ENCODE measurements around the gene APOBEC2. TPM values are rescaled to one million over a fixed set of nuclear protein-coding genes. Genes with fewer than 3 reads are reported as not detected.

Gene APOBEC2
- total RNA-seq, 1 donor from 2014 or later = 664 TPM

- Histone ChIP-seq H3K27me3 (ENCODE audit: control insufficient read depth in 3 of 3, insufficient read depth in 3 of 3, low read length in 3 of 3) (no peaks in the 10 kb centered on the region), H3K9ac (ENCODE audit: low read depth in 1 of 3, low read length in 3 of 3) (no peak overlapping the region), H3K9me3 (ENCODE audit: control insufficient read depth in 3 of 3, low read length in 3 of 3) (no peaks in the 10 kb centered on the region), H3K27ac (ENCODE audit: low read depth, low read length) (no peak overlapping the region), H3K4me3 (ENCODE audit: low read length in 3 of 3) (no peak overlapping the region), H3K36me3 (ENCODE audit: control insufficient read depth in 3 of 3, insufficient read depth in 3 of 3, low read length in 3 of 3) (peaks cover 3 to 24% (median 16%) of the 10 kb centered on the region in 3 donors), H3K4me1 (ENCODE audit: control insufficient read depth in 3 of 3, insufficient read depth in 3 of 3, low read length in 3 of 3) (peaks cover 5 to 14% (median 10%) of the 10 kb centered on the region in 3 donors)
Measured at GRCh38 chr6:41077536-41077935, 24.5 kb downstream of the APOBEC2 start.

GRCh38 chr6:41078101-41078500 lies 25.1 kb downstream of the APOBEC2 start:
- Histone ChIP-seq H3K36me3 (ENCODE audit: control insufficient read depth in 3 of 3, insufficient read depth in 3 of 3, low read length in 3 of 3) (peaks cover 3 to 26% (median 16%) of the 10 kb centered on the region in 3 donors), H3K27ac (ENCODE audit: low read depth, low read length) (no peak overlapping the region)

GRCh38 chr6:41079080-41079479 lies 26.1 kb downstream of the APOBEC2 start:
- H3K4me3 ChIP-seq (ENCODE audit: low read length in 3 of 3) = no peak overlapping the region
- H3K27ac ChIP-seq (ENCODE audit: low read depth, low read length) = no peak overlapping the region
- H3K36me3 ChIP-seq (ENCODE audit: control insufficient read depth in 3 of 3, insufficient read depth in 3 of 3, low read length in 3 of 3) = peaks cover 3 to 34% (median 16%) of the 10 kb centered on the region in 3 donors
- no peaks in the 10 kb centered on the region for H3K9me3 ChIP-seq (ENCODE audit: control insufficient read depth in 3 of 3, low read length in 3 of 3)
- H3K4me1 ChIP-seq (ENCODE audit: control insufficient read depth in 3 of 3, insufficient read depth in 3 of 3, low read length in 3 of 3) = peaks cover 4 to 12% (median 10%) of the 10 kb centered on the region in 3 donors
- H3K27me3 ChIP-seq (ENCODE audit: control insufficient read depth in 3 of 3, insufficient read depth in 3 of 3, low read length in 3 of 3) = no peaks in the 10 kb centered on the region
- H3K9ac ChIP-seq (ENCODE audit: low read depth in 1 of 3, low read length in 3 of 3) = no peak overlapping the region

More at GRCh38 chr6:41078101-41078500, 25.1 kb downstream of the APOBEC2 start:
- Histone ChIP-seq H3K4me1 (ENCODE audit: control insufficient read depth in 3 of 3, insufficient read depth in 3 of 3, low read length in 3 of 3) (peaks cover 5 to 14% (median 10%) of the 10 kb centered on the region in 3 donors), H3K9ac (ENCODE audit: low read depth in 1 of 3, low read length in 3 of 3) (no peak overlapping the region), H3K27me3 (ENCODE audit: control insufficient read depth in 3 of 3, insufficient read depth in 3 of 3, low read length in 3 of 3) (no peaks in the 10 kb centered on the region), H3K9me3 (ENCODE audit: control insufficient read depth in 3 of 3, low read length in 3 of 3) (no peaks in the 10 kb centered on the region), H3K4me3 (ENCODE audit: low read length in 3 of 3) (no peak overlapping the region)

- Histone ChIP-seq H3K36me3 (ENCODE audit: control insufficient read depth in 3 of 3, insufficient read depth in 3 of 3, low read length in 3 of 3) (peaks cover 8 to 45% (median 25%) of the 10 kb centered on the region in 3 donors), H3K27me3 (ENCODE audit: control insufficient read depth in 3 of 3, insufficient read depth in 3 of 3, low read length in 3 of 3) (no peaks in the 10 kb centered on the region), H3K9me3 (ENCODE audit: control insufficient read depth in 3 of 3, low read length in 3 of 3) (no peaks in the 10 kb centered on the region), H3K9ac (ENCODE audit: low read depth in 1 of 3, low read length in 3 of 3) (no peak overlapping the region), H3K4me1 (ENCODE audit: control insufficient read depth in 3 of 3, insufficient read depth in 3 of 3, low read length in 3 of 3) (no peaks in the 10 kb centered on the region), H3K4me3 (ENCODE audit: low read length in 3 of 3) (no peak overlapping the region), H3K27ac (ENCODE audit: low read depth, low read length) (no peak overlapping the region)
Measured at GRCh38 chr6:41080621-41081020, 27.6 kb downstream of the APOBEC2 start.

GRCh38 chr6:41083072-41083471 lies 30.1 kb downstream of the APOBEC2 start:
- Histone ChIP-seq H3K4me3 (ENCODE audit: low read length in 3 of 3) (no peak overlapping the region), H3K36me3 (ENCODE audit: control insufficient read depth in 3 of 3, insufficient read depth in 3 of 3, low read length in 3 of 3) (peaks cover 8 to 51% (median 29%) of the 10 kb centered on the region in 3 donors), H3K9ac (ENCODE audit: low read depth in 1 of 3, low read length in 3 of 3) (no peak overlapping the region), H3K4me1 (ENCODE audit: control insufficient read depth in 3 of 3, insufficient read depth in 3 of 3, low read length in 3 of 3) (no peaks in the 10 kb centered on the region), H3K27ac (ENCODE audit: low read depth, low read length) (no peak overlapping the region), H3K27me3 (ENCODE audit: control insufficient read depth in 3 of 3, insufficient read depth in 3 of 3, low read length in 3 of 3) (no peaks in the 10 kb centered on the region), H3K9me3 (ENCODE audit: control insufficient read depth in 3 of 3, low read length in 3 of 3) (no peaks in the 10 kb centered on the region)

GRCh38 chr6:41085182-41085581 lies 32.2 kb downstream of the APOBEC2 start:
- Histone ChIP-seq H3K9me3 (ENCODE audit: control insufficient read depth in 3 of 3, low read length in 3 of 3) (no peaks in the 10 kb centered on the region), H3K4me1 (ENCODE audit: control insufficient read depth in 3 of 3, insufficient read depth in 3 of 3, low read length in 3 of 3) (no peaks in the 10 kb centered on the region), H3K4me3 (ENCODE audit: low read length in 3 of 3) (no peak overlapping the region), H3K9ac (ENCODE audit: low read depth in 1 of 3, low read length in 3 of 3) (no peak overlapping the region), H3K36me3 (ENCODE audit: control insufficient read depth in 3 of 3, insufficient read depth in 3 of 3, low read length in 3 of 3) (peaks cover 17 to 47% (median 40%) of the 10 kb centered on the region in 3 donors), H3K27ac (ENCODE audit: low read depth, low read length) (no peak overlapping the region), H3K27me3 (ENCODE audit: control insufficient read depth in 3 of 3, insufficient read depth in 3 of 3, low read length in 3 of 3) (no peaks in the 10 kb centered on the region)

- Histone ChIP-seq H3K27me3 (ENCODE audit: control insufficient read depth in 3 of 3, insufficient read depth in 3 of 3, low read length in 3 of 3) (no peaks in the 10 kb centered on the region), H3K4me1 (ENCODE audit: control insufficient read depth in 3 of 3, insufficient read depth in 3 of 3, low read length in 3 of 3) (no peaks in the 10 kb centered on the region), H3K9me3 (ENCODE audit: control insufficient read depth in 3 of 3, low read length in 3 of 3) (no peaks in the 10 kb centered on the region), H3K27ac (ENCODE audit: low read depth, low read length) (no peak overlapping the region), H3K9ac (ENCODE audit: low read depth in 1 of 3, low read length in 3 of 3) (no peak overlapping the region), H3K4me3 (ENCODE audit: low read length in 3 of 3) (no peak overlapping the region), H3K36me3 (ENCODE audit: control insufficient read depth in 3 of 3, insufficient read depth in 3 of 3, low read length in 3 of 3) (peaks cover 23 to 62% (median 56%) of the 10 kb centered on the region in 3 donors)
Measured at GRCh38 chr6:41088451-41088850, 35.4 kb downstream of the APOBEC2 start.

GRCh38 chr6:41090841-41091761 lies 38.1 kb downstream of the APOBEC2 start:
- no peaks in the 10 kb centered on the region for H3K4me1 ChIP-seq (ENCODE audit: control insufficient read depth in 3 of 3, insufficient read depth in 3 of 3, low read length in 3 of 3)
- H3K27ac ChIP-seq (ENCODE audit: low read depth, low read length) = no peak overlapping the region
- H3K36me3 ChIP-seq (ENCODE audit: control insufficient read depth in 3 of 3, insufficient read depth in 3 of 3, low read length in 3 of 3) = peaks cover 36 to 69% (median 67%) of the 10 kb centered on the region in 3 donors
- H3K9ac ChIP-seq (ENCODE audit: low read depth in 1 of 3, low read length in 3 of 3) = no peak overlapping the region
- no peaks in the 10 kb centered on the region for H3K27me3 ChIP-seq (ENCODE audit: control insufficient read depth in 3 of 3, insufficient read depth in 3 of 3, low read length in 3 of 3)
- no peak overlapping the region for H3K4me3 ChIP-seq (ENCODE audit: low read length in 3 of 3)
- H3K9me3 ChIP-seq (ENCODE audit: control insufficient read depth in 3 of 3, low read length in 3 of 3) = no peaks in the 10 kb centered on the region

- H3K27ac ChIP-seq (ENCODE audit: low read depth, low read length) = no peak overlapping the region
Measured at GRCh38 chr6:41092421-41093140, 39.6 kb downstream of the APOBEC2 start.

GRCh38 chr6:41093729-41094128 lies 40.7 kb downstream of the APOBEC2 start:
- Histone ChIP-seq H3K27ac (ENCODE audit: low read depth, low read length) (no peak overlapping the region), H3K9ac (ENCODE audit: low read depth in 1 of 3, low read length in 3 of 3) (no peak overlapping the region), H3K4me1 (ENCODE audit: control insufficient read depth in 3 of 3, insufficient read depth in 3 of 3, low read length in 3 of 3) (peaks cover 8 to 12% (median 8%) of the 10 kb centered on the region in 3 donors), H3K4me3 (ENCODE audit: low read length in 3 of 3) (no peak overlapping the region), H3K36me3 (ENCODE audit: control insufficient read depth in 3 of 3, insufficient read depth in 3 of 3, low read length in 3 of 3) (peaks cover 42 to 92% (median 90%) of the 10 kb centered on the region in 3 donors), H3K27me3 (ENCODE audit: control insufficient read depth in 3 of 3, insufficient read depth in 3 of 3, low read length in 3 of 3) (no peaks in the 10 kb centered on the region), H3K9me3 (ENCODE audit: control insufficient read depth in 3 of 3, low read length in 3 of 3) (no peaks in the 10 kb centered on the region)

More at GRCh38 chr6:41092421-41093140, 39.6 kb downstream of the APOBEC2 start:
- peaks cover 41 to 84% (median 81%) of the 10 kb centered on the region in 3 donors for H3K36me3 ChIP-seq (ENCODE audit: control insufficient read depth in 3 of 3, insufficient read depth in 3 of 3, low read length in 3 of 3)
- H3K9me3 ChIP-seq (ENCODE audit: control insufficient read depth in 3 of 3, low read length in 3 of 3) = no peaks in the 10 kb centered on the region
- peaks cover 0 to 1% (median 0%) of the 10 kb centered on the region in 3 donors for H3K4me1 ChIP-seq (ENCODE audit: control insufficient read depth in 3 of 3, insufficient read depth in 3 of 3, low read length in 3 of 3)
- H3K9ac ChIP-seq (ENCODE audit: low read depth in 1 of 3, low read length in 3 of 3) = no peak overlapping the region
- no peak overlapping the region for H3K4me3 ChIP-seq (ENCODE audit: low read length in 3 of 3)
- H3K27me3 ChIP-seq (ENCODE audit: control insufficient read depth in 3 of 3, insufficient read depth in 3 of 3, low read length in 3 of 3) = no peaks in the 10 kb centered on the region

Measured in skeletal muscle tissue (tissue), 4 donors.